ENCODE results near the gene ZXDC.

ZXDC gene

DNA sequence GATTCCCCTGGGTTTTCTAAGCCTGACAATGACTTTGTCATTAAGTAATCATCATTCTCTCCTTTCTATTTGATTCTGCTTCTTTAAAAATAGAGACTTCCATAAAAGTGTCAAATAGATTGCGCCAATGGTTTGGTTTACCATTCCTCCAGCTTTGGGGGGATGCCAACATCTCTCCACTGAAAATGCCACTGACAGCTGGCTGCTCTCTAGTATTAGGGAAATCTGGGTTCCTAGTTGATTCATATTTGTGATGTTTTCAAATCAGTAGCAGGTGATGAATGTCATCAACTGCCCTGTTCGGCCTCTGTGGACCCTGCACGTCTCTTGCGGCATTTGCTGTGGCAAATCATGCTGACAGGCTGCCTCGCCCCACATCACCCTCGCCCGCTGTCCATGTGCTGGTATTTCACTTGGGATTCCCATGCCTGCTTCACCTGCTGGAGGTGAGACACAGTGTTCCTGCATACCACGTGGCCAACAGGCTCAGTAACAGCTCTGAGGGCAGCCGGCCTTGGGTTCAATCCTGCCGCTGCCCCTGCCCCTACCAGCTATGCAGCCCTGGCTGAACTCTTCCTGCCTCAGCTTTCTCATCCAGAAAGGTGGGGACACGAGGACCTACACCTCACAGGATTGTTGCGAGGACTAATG is 28.1 kb downstream of the ZXDC start:
- no peak for TF ChIP-seq CTCF (conservative IDR thresholded peaks at IDR 0.05)
- no peak overlapping the region for H3K27ac ChIP-seq

GRCh38 chr3:126446791-126447190 is 28.9 kb downstream of the ZXDC start:
- TF ChIP-seq CTCF (conservative IDR thresholded peaks at IDR 0.05), result no peak

GRCh38 chr3:126446301-126446700 is 29.4 kb downstream of the ZXDC start:
- TF ChIP-seq CTCF (conservative IDR thresholded peaks at IDR 0.05), result no peak

More at GRCh38 chr3:126446791-126447190, 28.9 kb downstream of the ZXDC start:
- H3K27ac ChIP-seq, result no peak overlapping the region

DNA sequence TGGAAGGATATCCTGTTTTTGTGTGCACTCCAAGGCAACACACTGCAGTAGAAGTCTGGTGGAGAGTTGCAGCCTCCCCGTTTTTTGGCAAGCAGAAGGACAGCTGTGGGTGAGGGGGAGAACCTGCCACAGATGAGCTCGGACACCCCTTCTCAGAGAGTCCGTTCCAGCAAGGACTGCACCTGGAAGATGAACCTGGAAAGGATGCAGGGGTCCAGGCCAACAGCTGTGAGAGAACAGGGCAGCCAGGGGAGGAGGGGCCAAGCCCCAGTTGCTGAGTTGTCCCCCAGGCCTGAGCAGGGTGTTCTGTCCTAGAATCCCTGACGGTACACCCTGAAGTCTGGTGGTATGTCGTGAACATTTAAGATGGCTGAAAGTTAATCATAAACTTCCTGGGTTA is 30.2 kb downstream of the ZXDC start:
- TF ChIP-seq CTCF (conservative IDR thresholded peaks at IDR 0.05), result no peak
- H3K27ac ChIP-seq, result no peak overlapping the region

More at GRCh38 chr3:126446301-126446700, 29.4 kb downstream of the ZXDC start:
- H3K27ac ChIP-seq, result no peak overlapping the region

- no peak overlapping the region for H3K27ac ChIP-seq
- no peak for TF ChIP-seq CTCF (conservative IDR thresholded peaks at IDR 0.05)
Observed at GRCh38 chr3:126442856-126443242, 32.8 kb downstream of the ZXDC start.

DNA sequence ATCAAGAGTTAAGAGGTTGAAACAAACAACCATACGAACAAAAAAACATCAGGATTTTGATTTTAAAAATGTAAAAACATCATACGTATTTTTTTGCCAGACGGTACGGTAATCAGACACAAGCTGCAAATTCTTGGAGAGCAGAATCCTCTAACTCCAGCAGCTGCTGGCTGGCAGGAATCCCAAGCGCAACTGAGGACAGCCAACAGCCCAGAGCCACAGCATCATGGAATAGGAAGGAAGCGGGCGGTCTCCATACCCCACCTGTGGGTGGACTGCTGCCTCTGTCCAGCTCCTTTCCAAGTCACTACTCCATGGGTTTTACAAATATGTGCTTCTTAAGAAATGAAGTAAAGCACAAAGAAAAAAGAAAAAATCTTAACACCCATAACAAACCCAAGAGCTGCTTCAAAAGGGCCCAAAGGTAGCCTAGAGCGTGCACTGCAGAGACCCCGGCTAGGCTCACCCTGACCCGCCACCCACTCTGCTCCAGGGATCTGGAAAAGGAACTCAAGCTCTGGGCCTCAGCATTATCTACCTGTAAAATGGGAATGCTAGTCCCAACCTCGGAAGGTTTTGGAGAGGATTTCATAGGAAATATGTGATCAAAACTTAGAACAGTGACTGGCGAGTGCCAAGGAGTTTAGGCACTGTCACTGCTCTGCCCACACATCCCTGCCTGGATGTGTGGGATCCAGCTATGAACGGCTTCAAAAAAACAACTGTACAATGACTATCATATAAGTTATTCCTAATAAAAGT is 33.4 kb downstream of the ZXDC start:
- TF ChIP-seq CTCF (conservative IDR thresholded peaks at IDR 0.05), result no peak
- H3K27ac ChIP-seq, result no peak overlapping the region

DNA sequence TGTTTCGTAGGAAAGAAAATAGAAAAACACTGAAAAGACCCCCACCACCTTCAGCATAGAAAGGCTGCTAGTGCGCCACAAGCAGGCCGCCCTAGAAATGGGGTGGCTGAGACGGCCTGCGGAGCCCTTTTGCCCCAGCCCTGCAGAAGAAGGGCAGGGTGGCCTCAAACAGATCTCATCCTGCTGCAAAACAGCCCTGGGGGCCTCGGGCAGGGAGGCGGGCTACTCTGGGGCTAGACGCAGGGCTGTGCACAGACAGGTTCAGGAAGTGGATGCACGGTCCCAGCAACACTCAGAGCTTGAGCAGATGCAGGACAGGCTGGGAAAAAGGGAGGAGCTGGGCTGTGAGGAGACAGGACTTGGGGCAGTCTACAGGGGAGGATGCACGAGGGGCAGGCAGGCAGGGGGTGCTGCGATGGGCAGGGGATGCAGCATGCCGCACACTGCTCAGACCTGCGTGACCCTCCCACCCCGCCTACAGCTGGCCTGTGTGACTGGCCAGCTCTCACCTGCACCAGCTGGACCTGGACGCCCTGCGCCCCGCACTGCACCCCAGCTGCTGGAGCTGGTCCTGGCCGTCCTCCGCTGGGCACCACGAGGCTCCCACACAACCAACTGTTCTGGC is 34.3 kb downstream of the ZXDC start:
- H3K27ac ChIP-seq, result no peak overlapping the region
- no peak for TF ChIP-seq CTCF (conservative IDR thresholded peaks at IDR 0.05)

Data from VCaP (cell line).